KG1 (cell line): ENCODE data around the gene CCER1.

Experiments used
- DNase-seq: peaks from one replicate; lab custom pipeline; 2025; lab: John Stamatoyannopoulos, UW

Gene CCER1

GRCh38 chr12:90920222-90920621, 34.8 kb downstream of the CCER1 start:
- DNase-seq, result no peak

- no peak for DNase-seq
Observed at GRCh38 chr12:90917431-90917830, 37.5 kb downstream of the CCER1 start.

- no peak for DNase-seq
Observed at GRCh38 chr12:90916516-90916915, 38.5 kb downstream of the CCER1 start.

- DNase-seq, result no peak
Observed at GRCh38 chr12:90915353-90915752, 39.6 kb downstream of the CCER1 start.

- DNase-seq, result no peak
Observed at GRCh38 chr12:90910958-90911357, 44.0 kb downstream of the CCER1 start.

GRCh38 chr12:90909069-90909770, 45.8 kb downstream of the CCER1 start:
- DNase-seq, result no peak

GRCh38 chr12:90908465-90908864, 46.5 kb downstream of the CCER1 start:
- DNase-seq, result no peak

GRCh38 chr12:90905691-90906370, 49.1 kb downstream of the CCER1 start:
- DNase-seq, result no peak

GRCh38 chr12:90902596-90902995, 52.4 kb downstream of the CCER1 start:
- DNase-seq, result no peak
